Parathyroid adenoma (tissue), 2 donors: ENCODE data around the gene AKT2.

Experiments
- H2AFZ ChIP-seq: fragments of 300-600 bp; sonication (generic); one replicate; pipeline ENCODE4 v1.7.0; 2017; ENCODE audit warnings: antibody characterized with exemption, mild to moderate bottlenecking
- H3K27ac ChIP-seq: fragments of 300-600 bp; sonication (generic); one replicate; pipeline ENCODE4 v1.7.0; 2017
- H3K27me3 ChIP-seq: fragments of 300-600 bp; sonication (generic); one replicate; pipeline ENCODE4 v1.7.0; 2017; ENCODE audit warnings: low read length; ENCODE audit not compliant: control insufficient read depth, insufficient read depth
- H3K36me3 ChIP-seq: fragments of 300-600 bp; sonication (generic); one replicate; pipeline ENCODE4 v1.7.0; 2017; ENCODE audit warnings: low read length; ENCODE audit not compliant: control insufficient read depth, insufficient read depth
- H3K4me1 ChIP-seq: fragments of 300-600 bp; sonication (generic); one replicate; pipeline ENCODE4 v1.7.0; 2017; ENCODE audit warnings: control low read depth
- H3K4me2 ChIP-seq: fragments of 300-600 bp; sonication (generic); one replicate; pipeline ENCODE4 v1.7.0; 2017; ENCODE audit warnings: low read length
- H3K4me3 ChIP-seq: fragments of 300-600 bp; sonication (generic); one replicate; pipeline ENCODE4 v1.7.0; 2017; ENCODE audit warnings: low read depth, low read length
- H3K79me2 ChIP-seq: fragments of 300-600 bp; sonication (generic); one replicate; pipeline ENCODE4 v1.7.0; 2017; ENCODE audit warnings: control low read depth
- H3K9ac ChIP-seq: fragments of 300-600 bp; sonication (generic); one replicate; pipeline ENCODE4 v1.7.0; 2017; ENCODE audit warnings: mild to moderate bottlenecking
- H3K9me3 ChIP-seq: fragments of 300-600 bp; sonication (generic); one replicate; pipeline ENCODE4 v1.7.0; 2017; ENCODE audit warnings: low read length; ENCODE audit not compliant: control insufficient read depth
- TF ChIP-seq, protein P1 (sequence below): fragments of 300-600 bp; sonication (generic); IDR thresholded peaks from one replicate; pipeline ENCODE4 v1.7.0; 2017; ENCODE audit warnings: antibody characterized with exemption, mild to moderate bottlenecking
- donor health status: primary hyperparathyroidism.

Gene AKT2

DNA sequence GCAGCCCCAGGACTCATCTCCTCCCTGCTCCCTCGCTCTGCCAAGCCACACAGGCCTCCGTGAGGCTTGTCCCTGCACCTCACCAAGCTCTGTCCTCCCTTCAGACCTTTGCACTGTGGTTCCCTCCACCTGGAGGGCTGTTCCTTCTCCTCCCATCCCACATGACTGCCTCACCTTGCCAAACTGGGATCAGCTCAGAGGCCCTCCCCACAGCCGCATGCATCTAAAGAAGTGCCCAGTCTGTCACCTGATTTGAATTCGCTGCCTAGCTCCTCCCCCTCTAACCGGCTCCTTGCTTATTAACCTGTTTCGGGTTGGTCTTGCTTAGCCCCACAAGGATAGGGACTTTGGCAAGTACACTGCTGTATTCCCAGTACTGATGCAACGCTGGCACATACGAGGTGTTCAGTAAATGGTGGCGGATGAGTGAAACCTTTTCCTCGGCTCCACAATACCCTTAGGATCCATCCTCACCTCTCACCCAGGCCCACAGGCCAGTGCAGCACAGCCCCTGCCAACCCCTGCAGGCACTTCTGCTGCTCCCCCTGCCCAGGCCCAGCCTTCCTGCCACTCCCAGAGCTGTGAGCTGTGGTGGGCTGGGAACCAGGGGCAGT, 4.4 kb downstream of the AKT2 start:
- no peaks in the 10 kb centered on the region for H3K27me3 ChIP-seq
- no peaks in the 10 kb centered on the region for H3K9me3 ChIP-seq
- no peak overlapping the region for H3K4me3 ChIP-seq
- no peak overlapping the region for H3K9ac ChIP-seq
- H2AFZ ChIP-seq, result no peak overlapping the region
- H3K79me2 ChIP-seq, result peaks cover 83% of the 10 kb centered on the region
- H3K4me2 ChIP-seq, result peak overlapping the region; percentile 41
- H3K27ac ChIP-seq, result no peak overlapping the region
- peaks cover 40% of the 10 kb centered on the region for H3K4me1 ChIP-seq
- H3K36me3 ChIP-seq, result no peaks in the 10 kb centered on the region
- TF ChIP-seq, protein P1, sequence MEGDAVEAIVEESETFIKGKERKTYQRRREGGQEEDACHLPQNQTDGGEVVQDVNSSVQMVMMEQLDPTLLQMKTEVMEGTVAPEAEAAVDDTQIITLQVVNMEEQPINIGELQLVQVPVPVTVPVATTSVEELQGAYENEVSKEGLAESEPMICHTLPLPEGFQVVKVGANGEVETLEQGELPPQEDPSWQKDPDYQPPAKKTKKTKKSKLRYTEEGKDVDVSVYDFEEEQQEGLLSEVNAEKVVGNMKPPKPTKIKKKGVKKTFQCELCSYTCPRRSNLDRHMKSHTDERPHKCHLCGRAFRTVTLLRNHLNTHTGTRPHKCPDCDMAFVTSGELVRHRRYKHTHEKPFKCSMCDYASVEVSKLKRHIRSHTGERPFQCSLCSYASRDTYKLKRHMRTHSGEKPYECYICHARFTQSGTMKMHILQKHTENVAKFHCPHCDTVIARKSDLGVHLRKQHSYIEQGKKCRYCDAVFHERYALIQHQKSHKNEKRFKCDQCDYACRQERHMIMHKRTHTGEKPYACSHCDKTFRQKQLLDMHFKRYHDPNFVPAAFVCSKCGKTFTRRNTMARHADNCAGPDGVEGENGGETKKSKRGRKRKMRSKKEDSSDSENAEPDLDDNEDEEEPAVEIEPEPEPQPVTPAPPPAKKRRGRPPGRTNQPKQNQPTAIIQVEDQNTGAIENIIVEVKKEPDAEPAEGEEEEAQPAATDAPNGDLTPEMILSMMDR, result no peak

DNA sequence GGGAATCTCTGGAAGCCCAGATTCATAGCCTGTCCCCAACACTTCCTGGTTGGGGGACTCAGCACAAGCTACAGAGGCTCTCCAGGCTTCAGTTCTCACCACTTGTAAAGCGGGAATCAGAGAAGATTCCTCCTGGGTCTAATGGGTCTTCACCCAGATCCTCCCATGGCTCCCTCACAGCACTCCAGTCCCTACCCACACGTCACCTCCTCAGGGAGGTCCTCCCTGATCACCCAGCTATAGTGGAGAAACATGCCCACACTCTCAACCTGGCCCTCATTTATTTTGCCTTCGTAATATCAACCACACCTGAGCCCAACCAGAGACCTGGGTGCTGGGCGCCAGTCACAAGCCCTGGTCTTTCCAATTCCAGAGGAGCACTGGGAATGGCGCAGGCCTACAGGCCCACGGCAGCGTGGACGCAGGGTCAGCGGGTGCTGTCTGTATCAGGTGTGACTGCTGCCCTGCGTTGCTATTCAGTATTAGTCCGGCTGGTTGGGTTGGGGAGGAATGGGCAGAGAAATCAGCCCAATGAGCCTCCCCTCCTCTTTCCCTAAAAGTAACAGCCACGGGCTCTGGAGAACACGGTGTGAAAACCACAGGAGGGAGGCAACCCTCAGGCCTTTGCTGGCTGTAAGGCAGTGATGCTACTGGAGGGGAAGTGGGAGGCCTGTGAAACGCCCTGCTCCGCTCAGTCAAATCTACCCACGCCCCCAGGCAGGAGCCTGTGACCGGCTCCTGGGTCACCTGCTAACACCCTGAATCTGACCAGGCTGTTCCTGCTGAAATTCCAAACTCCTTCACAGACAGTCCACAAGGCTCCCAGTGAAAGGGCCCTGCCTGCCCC, 5.2 kb downstream of the AKT2 start:
- Histone ChIP-seq H3K9ac (no peak overlapping the region), H3K27ac (peak overlapping the region; percentile 17), H3K4me3 (no peak overlapping the region), H3K79me2 (peaks cover 83% of the 10 kb centered on the region), H3K27me3 (no peaks in the 10 kb centered on the region), H3K9me3 (no peaks in the 10 kb centered on the region), H3K4me1 (peaks cover 38% of the 10 kb centered on the region), H3K36me3 (no peaks in the 10 kb centered on the region), H2AFZ (no peak overlapping the region), H3K4me2 (peak overlapping the region; percentile 41)
- TF ChIP-seq, protein P1, result no peak

DNA sequence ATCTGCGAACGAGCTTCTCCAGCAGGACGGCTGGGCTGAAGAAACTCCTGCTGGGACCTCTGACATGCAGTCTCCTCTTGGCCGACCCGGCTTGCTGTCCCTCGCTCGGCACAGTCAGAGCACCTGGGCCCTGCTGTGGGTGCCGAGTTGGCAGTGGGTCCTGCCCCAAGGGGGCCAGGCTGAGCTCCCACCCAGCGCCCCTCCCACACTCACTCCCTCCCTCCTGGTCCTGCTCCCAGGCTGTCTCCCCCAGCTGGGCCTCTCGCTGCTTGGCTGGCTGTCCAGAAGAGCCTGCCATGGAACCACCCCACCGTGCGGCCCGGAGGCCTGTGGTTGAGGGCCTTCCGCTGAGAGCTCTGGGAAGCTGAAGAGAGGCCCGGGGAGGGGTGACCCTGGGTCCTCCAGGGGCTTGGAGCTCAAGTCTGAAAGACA, 6.0 kb downstream of the AKT2 start:
- peak overlapping the region; percentile 17 for H3K27ac ChIP-seq
- peaks cover 82% of the 10 kb centered on the region for H3K79me2 ChIP-seq
- H3K4me2 ChIP-seq, result no peak overlapping the region
- H2AFZ ChIP-seq, result no peak overlapping the region
- H3K36me3 ChIP-seq, result no peaks in the 10 kb centered on the region
- H3K9ac ChIP-seq, result no peak overlapping the region
- TF ChIP-seq, protein P1, result no peak
- H3K4me3 ChIP-seq, result no peak overlapping the region
- peaks cover 44% of the 10 kb centered on the region for H3K4me1 ChIP-seq
- H3K27me3 ChIP-seq, result no peaks in the 10 kb centered on the region
- H3K9me3 ChIP-seq, result no peaks in the 10 kb centered on the region

DNA sequence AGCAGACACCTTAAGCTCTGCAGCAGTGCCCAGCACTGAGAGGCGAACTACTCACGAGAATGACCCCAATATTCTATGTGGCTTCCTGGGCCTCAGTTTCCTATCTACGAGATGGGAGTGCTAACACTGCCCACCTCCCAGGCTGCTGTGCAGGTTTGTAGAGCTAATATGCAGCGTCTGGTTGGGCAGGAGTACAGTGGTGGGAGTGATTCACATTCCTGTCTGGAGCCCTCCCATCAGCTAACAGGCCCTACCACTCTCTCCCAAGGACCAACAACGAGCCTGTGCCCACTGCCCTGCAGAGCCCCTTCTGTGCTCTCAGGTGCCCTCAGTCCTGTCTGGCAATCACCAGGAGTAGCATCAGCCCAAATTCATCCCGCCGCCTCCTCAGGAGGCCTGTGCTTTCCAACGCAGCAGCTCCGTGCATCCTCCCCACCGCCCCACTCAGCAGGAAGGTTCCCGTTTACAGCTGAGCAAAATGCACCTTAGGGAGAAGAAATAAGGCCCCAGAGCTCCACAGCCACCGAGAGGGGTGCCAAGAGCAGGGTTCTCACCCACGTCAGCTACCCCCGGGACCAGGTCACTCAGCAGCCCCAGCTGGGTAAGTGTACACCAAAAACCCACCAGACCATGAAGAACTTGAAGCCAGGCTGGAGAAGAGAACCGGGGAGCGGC, 6.6 kb downstream of the AKT2 start:
- H2AFZ ChIP-seq, result no peak overlapping the region
- H3K4me2 ChIP-seq, result no peak overlapping the region
- peak overlapping the region; percentile 17 for H3K27ac ChIP-seq
- H3K27me3 ChIP-seq, result no peaks in the 10 kb centered on the region
- peaks cover 81% of the 10 kb centered on the region for H3K79me2 ChIP-seq
- no peaks in the 10 kb centered on the region for H3K9me3 ChIP-seq
- H3K4me3 ChIP-seq, result no peak overlapping the region
- TF ChIP-seq, protein P1, result no peak
- H3K36me3 ChIP-seq, result no peaks in the 10 kb centered on the region
- peaks cover 49% of the 10 kb centered on the region for H3K4me1 ChIP-seq
- H3K9ac ChIP-seq, result no peak overlapping the region
